Astrocyte of the cerebellum (primary cell): ENCODE measurements around the gene EPS8L3.
A peak's percentile ranks its signal among the peaks of the same experiment; 100 is the strongest.

Experiments used
- DNase-seq: peaks from one replicate; pipeline ENCODE4 v3.0.0-alpha.2; 2011; ENCODE audit warnings: low read depth
- H3K4me3 ChIP-seq: 2 replicates; pipeline ENCODE4 v1.5.1; 2011; ENCODE audit warnings: mild to moderate bottlenecking, low read depth, low read length, moderate library complexity
- in situ Hi-C: cut with HindIII; loops from 2 replicates; pipeline ENCODE4 v1.10.0; 2017; ENCODE audit warnings: low sequenced_read_pairs
- TF ChIP-seq, protein P1 (sequence below): IDR thresholded peaks from 2 replicates; pipeline ENCODE4 v1.5.1; 2012; ENCODE audit warnings: low read length, low read depth, moderate library complexity, mild to moderate bottlenecking; ENCODE audit errors: missing control alignments

EPS8L3 gene

DNA sequence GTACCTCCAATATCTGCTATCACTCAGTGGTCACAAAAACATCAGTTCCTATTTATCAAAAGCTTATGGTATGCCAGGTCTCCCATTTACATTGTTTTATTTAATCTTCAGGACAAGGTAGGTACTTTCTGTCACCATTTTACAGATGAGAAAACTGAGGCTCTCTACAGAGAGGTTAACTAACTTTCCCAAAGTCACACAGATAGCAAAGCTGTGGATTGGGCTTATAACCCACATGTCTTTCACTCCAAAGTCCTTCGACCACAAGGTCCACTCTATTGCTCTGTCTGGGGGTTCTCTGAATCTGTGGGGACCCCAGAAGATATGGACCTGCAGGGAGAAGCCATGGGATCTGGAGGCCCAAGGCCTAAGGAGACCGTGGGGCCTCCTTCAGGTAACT lies 26.6 kb upstream of the EPS8L3 start:
- TF ChIP-seq, protein P1, sequence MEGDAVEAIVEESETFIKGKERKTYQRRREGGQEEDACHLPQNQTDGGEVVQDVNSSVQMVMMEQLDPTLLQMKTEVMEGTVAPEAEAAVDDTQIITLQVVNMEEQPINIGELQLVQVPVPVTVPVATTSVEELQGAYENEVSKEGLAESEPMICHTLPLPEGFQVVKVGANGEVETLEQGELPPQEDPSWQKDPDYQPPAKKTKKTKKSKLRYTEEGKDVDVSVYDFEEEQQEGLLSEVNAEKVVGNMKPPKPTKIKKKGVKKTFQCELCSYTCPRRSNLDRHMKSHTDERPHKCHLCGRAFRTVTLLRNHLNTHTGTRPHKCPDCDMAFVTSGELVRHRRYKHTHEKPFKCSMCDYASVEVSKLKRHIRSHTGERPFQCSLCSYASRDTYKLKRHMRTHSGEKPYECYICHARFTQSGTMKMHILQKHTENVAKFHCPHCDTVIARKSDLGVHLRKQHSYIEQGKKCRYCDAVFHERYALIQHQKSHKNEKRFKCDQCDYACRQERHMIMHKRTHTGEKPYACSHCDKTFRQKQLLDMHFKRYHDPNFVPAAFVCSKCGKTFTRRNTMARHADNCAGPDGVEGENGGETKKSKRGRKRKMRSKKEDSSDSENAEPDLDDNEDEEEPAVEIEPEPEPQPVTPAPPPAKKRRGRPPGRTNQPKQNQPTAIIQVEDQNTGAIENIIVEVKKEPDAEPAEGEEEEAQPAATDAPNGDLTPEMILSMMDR = no peak
- H3K4me3 ChIP-seq = no peak overlapping the region
- no peak for DNase-seq
- in situ Hi-C loops = loop anchor here (25.0 kb wide), 2 partner anchors 122 to 222 kb away; partner anchors contain the start of gene CSF1

DNA sequence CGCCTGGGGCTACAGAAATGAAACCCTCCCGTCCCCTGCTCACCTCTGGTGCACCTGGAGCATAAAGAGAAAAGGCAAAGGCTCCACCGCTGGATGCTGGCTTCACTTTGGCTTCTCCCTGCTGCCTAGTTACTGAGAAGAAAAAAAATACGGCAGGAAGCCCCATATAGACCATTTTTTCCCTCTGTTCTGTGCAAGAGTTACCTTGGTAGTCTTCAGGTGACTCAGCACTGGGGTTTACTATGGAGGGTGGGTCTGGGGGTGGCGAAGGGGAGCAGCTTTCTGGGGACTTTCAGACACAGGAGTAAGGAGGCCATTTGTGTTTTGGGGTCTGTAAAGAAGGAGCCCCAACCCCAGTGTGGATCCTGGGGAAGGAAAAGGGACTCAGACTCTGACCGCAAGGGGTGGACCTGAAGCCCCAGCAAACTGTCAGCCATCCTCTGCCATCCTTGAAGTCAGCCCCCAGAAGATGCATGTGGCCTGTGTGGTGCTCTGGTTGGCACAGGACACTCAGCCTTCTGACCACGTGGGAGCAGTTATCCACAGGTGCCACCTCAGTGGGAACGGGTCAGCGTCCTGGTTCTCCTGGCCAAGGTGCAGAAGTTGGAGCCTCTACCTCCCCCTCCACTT lies 25.9 kb upstream of the EPS8L3 start:
- no peak for DNase-seq
- in situ Hi-C loops = loop anchor here (25.0 kb wide), 2 partner anchors 123 to 223 kb away; partner anchors contain the start of gene CSF1
- no peak overlapping the region for H3K4me3 ChIP-seq
- TF ChIP-seq, protein P1 = no peak

DNA sequence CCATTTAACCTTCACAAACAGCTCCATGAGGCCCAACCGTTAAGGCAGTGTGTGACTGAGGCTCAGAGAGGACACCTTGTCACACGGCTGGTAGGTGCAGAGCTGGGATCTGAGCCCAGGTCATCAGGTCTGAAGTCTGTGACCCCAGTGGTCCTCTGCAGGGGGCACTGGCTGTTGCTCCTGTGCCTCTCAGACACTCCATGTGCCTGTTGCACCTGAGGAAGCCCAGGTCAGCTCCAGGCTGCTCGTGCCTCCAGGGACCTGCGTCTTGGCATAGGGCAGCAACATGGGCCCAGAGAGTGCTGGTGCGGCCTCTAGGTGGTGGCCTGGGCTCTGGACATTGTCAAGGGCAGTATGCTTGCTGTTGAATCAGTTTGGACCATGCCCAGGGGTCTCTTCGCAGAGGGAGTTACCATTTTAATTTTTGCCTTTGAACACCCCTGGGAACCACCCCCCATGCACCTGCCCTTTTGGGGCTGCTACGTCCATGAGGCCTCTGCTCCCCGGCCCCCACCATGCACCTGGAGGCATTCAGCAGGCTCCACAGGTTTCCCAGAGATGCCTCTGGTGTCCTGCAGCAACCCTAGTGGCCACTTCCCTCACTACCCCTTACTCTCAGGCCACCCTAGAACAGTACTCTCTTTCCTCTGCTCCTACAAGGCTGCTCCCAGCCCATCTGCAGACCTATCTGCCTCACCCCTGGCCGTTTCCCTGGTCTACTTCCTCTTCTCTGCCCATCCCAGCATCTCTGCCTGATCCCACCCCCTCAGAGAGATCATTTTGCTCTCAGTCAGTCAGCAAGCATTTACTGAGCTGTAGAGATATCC lies 25.2 kb upstream of the EPS8L3 start:
- in situ Hi-C loops = loop anchor here (25.0 kb wide), 2 partner anchors 123 to 223 kb away; partner anchors contain the start of gene CSF1
- no peak for DNase-seq
- TF ChIP-seq, protein P1 = peak; percentile 60
- H3K4me3 ChIP-seq = no peak overlapping the region

DNA sequence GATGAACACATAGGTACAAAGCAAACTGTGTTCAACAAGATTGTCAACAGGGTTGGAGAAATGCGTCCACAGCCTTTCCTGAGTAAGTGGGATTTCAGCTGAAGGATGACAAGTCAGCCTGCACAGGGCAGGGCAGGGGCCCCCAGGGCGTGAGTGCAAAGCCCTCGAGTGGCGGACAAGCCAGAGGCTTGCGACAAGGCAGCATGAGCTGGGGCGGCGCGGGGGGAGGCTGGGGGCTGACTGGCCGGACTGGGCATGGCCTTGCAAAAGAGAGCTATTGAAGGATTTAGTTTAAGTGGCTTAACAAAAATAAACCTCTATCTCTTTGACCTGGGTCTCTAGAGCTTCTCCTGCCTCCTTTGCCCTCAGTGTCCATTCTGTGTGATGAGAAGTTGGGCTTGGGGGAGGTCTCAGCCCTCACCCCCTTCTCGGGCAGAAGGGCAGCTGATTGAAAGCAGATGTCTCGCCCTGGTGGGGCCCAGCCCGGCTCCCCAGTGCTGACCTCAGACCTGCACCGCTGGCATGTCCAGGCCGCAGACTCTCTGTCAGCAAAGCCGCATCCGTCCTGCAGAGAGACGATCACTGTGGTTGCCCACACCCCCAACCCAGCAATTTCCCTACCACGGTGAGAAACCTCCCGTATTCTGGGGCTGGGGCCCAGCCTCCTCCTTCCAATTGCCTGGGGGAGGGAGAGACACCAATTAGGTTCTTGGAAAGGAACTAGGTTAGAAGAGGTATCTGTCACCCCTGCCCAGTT lies 24.3 kb upstream of the EPS8L3 start:
- TF ChIP-seq, protein P1 = no peak
- in situ Hi-C loops = loop anchor here (25.0 kb wide), 2 partner anchors 124 to 224 kb away; partner anchors contain the start of gene CSF1
- no peak for DNase-seq
- H3K4me3 ChIP-seq = no peak overlapping the region

DNA sequence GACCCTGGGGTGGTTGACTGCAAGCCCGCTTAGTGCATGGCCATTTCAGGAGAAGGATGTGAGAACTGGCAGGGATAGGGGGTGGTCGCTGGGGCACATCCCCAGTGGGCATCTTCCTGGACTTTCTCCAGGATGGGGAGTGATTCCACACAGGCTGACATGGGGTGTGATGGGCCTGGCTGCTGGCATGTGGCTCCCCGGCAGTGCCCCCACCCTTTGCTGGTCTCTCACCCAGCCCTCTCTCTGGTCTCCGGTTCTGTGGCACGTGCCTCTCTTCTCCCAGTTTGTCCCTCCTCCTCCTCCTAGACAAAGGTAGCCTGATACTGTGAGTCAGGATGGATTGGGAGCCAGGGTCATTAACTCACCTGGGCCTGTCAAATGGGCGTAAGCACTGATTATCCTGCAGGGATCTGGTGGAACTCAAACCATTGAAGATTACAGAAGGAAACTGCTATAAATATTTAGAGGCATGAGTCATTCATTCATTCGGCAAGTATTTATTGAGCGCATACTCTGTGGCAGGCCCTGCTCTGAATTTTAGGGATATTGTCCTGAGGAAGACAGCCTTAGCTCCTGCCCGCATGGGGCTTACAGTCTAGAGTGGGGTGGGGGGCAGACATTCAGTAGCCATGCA lies 23.6 kb upstream of the EPS8L3 start:
- no peak overlapping the region for H3K4me3 ChIP-seq
- no peak for DNase-seq
- in situ Hi-C loops = loop anchor here (25.0 kb wide), 2 partner anchors 125 to 225 kb away; partner anchors contain the start of gene CSF1
- TF ChIP-seq, protein P1 = no peak
